Measurements from ENCODE around the gene PPFIA4.

The PPFIA4 gene

DNA sequence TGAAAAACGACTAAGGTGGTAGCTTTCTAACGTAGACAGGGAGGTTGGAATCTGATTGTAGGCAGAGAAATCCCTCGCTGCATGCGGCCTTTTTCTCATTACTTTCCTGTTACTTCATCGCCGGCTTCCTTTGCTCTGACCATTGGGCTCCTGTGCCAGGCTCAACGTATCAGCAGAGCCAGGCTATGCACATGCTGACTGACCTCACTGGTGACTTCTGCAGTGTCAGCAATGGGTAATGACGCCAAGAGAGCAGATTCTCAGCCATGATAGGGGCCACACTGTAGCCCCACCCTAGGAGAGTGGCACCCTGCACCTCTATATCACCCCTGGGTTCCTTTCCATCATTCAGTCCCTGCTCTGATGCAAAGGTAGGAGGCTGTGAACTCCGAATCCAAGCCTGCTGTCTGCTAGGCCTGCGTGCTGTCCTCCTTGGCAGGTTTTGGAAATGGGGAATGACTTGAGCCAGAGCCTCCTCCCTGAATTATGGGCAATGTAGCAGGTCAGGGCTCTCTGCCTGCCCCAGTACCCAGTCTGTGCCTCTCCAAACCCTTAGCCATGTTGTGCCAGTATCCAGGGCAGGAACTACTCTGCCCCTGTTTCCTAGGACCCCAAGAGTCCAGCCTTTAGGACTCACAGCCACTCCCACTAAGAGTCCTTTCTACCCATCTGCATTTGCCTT lies 11.4 kb downstream of the PPFIA4 start:
- TF ChIP-seq, protein P1, sequence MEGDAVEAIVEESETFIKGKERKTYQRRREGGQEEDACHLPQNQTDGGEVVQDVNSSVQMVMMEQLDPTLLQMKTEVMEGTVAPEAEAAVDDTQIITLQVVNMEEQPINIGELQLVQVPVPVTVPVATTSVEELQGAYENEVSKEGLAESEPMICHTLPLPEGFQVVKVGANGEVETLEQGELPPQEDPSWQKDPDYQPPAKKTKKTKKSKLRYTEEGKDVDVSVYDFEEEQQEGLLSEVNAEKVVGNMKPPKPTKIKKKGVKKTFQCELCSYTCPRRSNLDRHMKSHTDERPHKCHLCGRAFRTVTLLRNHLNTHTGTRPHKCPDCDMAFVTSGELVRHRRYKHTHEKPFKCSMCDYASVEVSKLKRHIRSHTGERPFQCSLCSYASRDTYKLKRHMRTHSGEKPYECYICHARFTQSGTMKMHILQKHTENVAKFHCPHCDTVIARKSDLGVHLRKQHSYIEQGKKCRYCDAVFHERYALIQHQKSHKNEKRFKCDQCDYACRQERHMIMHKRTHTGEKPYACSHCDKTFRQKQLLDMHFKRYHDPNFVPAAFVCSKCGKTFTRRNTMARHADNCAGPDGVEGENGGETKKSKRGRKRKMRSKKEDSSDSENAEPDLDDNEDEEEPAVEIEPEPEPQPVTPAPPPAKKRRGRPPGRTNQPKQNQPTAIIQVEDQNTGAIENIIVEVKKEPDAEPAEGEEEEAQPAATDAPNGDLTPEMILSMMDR (conservative IDR thresholded peaks at IDR 0.05; ENCODE audit: low read depth, low read length) = no peak

DNA sequence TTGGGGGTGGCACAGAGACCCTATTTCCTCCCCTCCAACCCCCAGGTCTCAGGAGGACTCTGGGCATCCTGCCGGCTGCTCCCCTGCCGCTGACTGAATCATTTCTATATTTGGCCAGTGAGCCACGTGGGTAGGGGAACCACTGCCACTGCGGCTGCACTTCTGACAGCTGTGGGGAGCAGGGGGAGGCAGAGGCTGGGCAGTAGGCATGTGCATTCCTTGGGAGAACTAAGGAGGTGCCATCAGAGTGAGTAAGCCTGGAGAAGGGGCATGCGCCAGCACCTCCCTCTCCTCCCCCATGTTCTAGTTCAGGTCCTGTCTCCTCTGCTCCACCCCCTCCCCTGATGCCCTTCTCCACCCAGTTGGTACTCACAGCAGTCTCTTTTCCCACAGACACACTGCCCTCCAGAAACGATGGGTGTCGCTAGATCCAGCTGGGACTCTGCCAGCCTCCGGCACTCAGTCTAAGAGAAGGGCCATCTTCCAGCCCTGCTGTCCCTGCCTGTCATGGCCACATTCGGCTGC lies 12.0 kb downstream of the PPFIA4 start:
- TF ChIP-seq, protein P1 (conservative IDR thresholded peaks at IDR 0.05; ENCODE audit: low read depth, low read length) = no peak
- no peak for DNase-seq (ENCODE audit: low read depth)
- H3K4me3 ChIP-seq (ENCODE audit: low read depth, low read length) = no peak overlapping the region

More for the DNA sequence above, 11.4 kb downstream of the PPFIA4 start:
- no peak for DNase-seq (ENCODE audit: low read depth)
- no peak overlapping the region for H3K4me3 ChIP-seq (ENCODE audit: low read depth, low read length)

DNA sequence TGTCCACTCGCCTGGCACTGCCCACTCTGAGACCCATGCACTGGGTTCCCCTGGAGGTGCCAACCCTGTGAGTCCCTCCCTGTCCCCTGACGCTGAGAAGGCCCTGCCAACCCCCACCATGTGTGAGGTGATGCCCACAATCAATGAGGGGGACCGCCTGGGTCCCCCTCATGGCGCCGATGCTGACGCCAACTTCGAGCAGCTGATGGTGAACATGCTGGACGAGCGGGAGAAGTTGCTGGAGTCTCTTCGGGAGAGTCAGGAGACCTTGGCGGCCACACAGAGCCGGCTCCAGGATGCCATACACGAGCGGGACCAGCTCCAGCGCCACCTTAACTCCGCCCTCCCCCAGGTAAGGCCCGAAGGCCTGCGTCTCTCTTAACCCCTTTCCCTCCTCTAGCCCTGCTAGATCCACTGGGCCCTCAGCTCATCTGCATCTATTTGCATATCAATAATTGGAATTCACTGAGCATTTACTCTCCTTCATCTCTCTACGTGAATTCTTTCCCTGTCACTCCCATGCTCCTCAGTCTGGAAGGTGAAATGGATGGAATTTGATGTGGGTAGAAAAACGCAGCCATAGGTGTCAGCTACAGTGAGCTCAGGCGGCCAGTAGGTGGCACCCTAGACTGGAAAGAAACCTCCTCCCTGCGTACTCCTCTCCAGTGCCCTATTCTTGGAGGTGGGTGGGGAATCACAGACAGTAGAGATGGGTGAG lies 12.8 kb downstream of the PPFIA4 start:
- TF ChIP-seq, protein P1 (conservative IDR thresholded peaks at IDR 0.05; ENCODE audit: low read depth, low read length) = peak; percentile 95
- no peak overlapping the region for H3K4me3 ChIP-seq (ENCODE audit: low read depth, low read length)
- peak; percentile 80 for DNase-seq (ENCODE audit: low read depth)

DNA sequence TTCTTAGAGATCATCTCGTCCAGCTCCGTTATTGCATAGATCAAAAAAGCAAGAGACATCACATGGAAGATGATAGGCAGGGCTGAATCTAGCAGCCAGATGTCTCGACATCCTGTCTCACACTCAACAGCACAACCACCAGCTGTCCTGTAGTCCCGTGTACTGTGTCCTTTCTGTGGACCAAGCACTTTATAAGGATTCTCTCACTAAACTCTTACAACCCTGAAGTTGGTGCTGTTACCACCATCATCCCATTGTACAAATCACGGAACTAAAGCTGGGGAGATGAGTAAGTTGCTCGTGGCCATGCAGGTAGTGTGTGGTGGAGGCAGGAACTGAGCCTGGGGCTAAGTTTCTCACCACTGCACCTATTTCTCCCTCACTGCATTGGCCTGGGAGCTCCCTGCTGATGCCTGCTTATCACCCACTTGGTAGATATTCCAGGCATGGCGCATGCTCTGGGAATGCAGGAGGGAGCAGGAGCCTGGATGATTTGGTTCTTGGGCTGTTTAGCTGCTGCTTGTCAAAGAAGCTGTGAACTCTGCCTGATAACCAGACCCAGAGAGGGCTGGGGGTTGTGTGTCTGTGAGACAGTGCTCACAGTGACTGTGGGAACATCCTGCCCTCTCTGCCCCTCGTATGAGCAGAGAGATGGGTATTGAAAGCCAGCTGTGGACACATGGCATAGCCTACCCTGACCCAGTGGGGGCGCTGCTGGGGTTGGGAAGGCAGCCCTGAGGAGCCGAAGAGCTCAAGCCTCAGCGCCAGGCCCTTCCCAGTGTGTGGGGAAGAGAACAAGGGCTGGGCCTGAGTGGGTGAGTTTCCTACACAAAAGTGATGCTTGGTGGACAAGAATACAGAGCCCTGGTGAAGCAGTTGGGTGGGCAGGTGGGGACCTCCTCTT lies 13.6 kb downstream of the PPFIA4 start:
- TF ChIP-seq, protein P1 (conservative IDR thresholded peaks at IDR 0.05; ENCODE audit: low read depth, low read length) = peak; percentile 45
- no peak overlapping the region for H3K4me3 ChIP-seq (ENCODE audit: low read depth, low read length)

DNA sequence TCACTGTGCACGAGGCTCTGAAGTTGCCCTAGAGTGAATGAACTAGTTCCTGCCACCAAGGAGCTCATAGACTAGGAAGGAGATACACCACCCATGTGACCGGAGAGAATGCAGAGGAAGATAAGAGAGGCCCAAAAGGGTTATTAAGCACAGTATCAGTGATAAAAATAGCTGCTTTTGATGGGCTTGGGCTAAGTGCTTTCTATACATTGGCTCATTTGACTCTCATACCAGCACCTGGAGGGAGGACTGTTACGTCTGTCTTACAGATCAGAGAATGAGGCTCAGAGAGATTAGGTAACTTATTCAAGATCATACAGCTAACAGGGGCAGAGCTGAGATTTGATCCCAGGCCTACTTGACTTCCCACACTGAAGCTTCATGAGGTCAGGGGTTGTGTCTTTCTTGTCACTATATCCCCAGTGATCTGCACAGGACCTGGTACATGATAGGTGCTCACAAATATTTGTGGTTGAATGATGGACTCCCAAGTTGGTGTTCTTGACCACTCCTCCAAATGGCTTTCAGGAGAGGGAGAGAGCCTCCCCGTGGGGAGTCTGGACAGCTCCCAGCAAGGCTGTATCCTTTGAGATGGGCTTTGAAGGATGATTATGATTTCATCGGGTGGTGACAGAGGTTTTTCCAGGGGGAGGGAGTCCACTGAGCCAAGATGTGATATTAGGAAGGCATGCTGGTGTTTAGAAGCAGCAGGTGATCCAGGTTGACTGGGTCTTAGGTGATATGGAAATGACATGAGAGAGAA lies 14.4 kb downstream of the PPFIA4 start:
- H3K4me3 ChIP-seq (ENCODE audit: low read depth, low read length) = no peak overlapping the region
- TF ChIP-seq, protein P1 (conservative IDR thresholded peaks at IDR 0.05; ENCODE audit: low read depth, low read length) = no peak
- DNase-seq (ENCODE audit: low read depth) = no peak

More for the DNA sequence above, 13.6 kb downstream of the PPFIA4 start:
- no peak for DNase-seq (ENCODE audit: low read depth)

DNA sequence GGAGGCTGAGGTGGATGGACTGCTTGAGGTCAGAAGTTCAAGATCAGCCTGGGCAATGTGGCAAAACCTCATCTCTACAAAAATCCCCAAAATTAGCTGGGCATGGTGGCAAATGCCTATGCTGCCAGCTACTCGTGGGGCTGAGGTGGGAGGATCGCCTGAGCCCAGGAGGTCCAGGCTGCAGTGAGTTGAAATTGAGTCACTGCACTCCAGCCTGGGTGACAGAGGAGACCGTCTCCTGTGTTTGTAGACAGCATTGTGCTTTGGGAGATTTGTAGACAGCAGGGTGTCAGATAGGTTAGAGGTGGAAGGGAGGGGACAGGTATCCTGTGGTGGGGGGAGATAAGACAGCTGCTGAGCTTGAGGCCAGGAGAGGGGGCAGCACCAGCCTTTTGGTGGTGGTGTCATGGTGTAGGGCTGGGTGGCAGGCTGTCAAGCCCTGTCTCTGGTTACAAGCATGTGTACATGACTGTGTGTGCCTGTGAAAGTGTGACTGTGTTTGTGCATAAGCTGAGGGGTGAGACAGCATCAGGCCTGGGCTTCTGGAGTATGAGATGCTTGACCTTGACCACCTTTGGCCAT lies 15.2 kb downstream of the PPFIA4 start:
- no peak for DNase-seq (ENCODE audit: low read depth)
- TF ChIP-seq, protein P1 (conservative IDR thresholded peaks at IDR 0.05; ENCODE audit: low read depth, low read length) = no peak
- H3K4me3 ChIP-seq (ENCODE audit: low read depth, low read length) = no peak overlapping the region

Data from choroid plexus epithelial cell (primary cell).